CD14-positive monocyte (primary cell): ENCODE measurements around the gene ACTL6B. TPM values are rescaled to one million over a fixed set of nuclear protein-coding genes. Genes with fewer than 3 reads are reported as not detected.
A peak's percentile ranks its signal among the peaks of the same experiment; 100 is the strongest.

Experiments used
- DNase-seq, 3 donors: peaks; one replicate each; pipeline ENCODE4 v3.0.0-alpha.2; 2011 to 2022
- H2AFZ ChIP-seq: 2 replicates; pipeline ENCODE4 v1.6.0; 2012; ENCODE audit warnings: mild to moderate bottlenecking, low read depth, low read length, inconsistent platforms; ENCODE audit not compliant: insufficient read depth, poor library complexity, severe bottlenecking
- H3K27ac ChIP-seq, 2 donors: 1 replicate in 1 of 2; 2 replicates in 1 of 2; pipeline ENCODE4 v1.5.1; 2012 to 2013; ENCODE audit warnings: low read length in 2 of 2, control low read depth in 1 of 2, inconsistent platforms in 1 of 2, low read depth in 1 of 2, mild to moderate bottlenecking in 1 of 2
- H3K27me3 ChIP-seq, 2 donors: one replicate each; pipeline versions ENCODE4 v1.6.0 to v1.6.1; 2011 to 2013; ENCODE audit warnings: low read length in 2 of 2; ENCODE audit not compliant: control insufficient read depth in 2 of 2, insufficient read depth in 2 of 2
- H3K36me3 ChIP-seq, 2 donors: replicated peaks in 1 of 2; 1 replicate in 1 of 2; 2 replicates in 1 of 2; pipeline versions ENCODE4 v1.5.1 to v1.6.1; 2012 to 2013; ENCODE audit warnings: low read length in 2 of 2, control low read depth in 1 of 2, inconsistent platforms in 1 of 2, mild to moderate bottlenecking in 1 of 2; ENCODE audit not compliant: insufficient read depth in 2 of 2, control insufficient read depth in 1 of 2
- H3K4me1 ChIP-seq, 2 donors: 1 replicate in 1 of 2; 2 replicates in 1 of 2; pipeline versions ENCODE4 v1.5.1 to v1.6.1; 2012 to 2013; ENCODE audit warnings: low read length in 2 of 2, control low read depth in 1 of 2, inconsistent platforms in 1 of 2, mild to moderate bottlenecking in 1 of 2, moderate library complexity in 1 of 2; ENCODE audit not compliant: insufficient read depth in 2 of 2, control insufficient read depth in 1 of 2
- H3K4me2 ChIP-seq: replicated peaks from 2 replicates; pipeline ENCODE3; 2012; ENCODE audit warnings: low read length, moderate library complexity, mild to moderate bottlenecking; ENCODE audit not compliant: poor library complexity, severe bottlenecking; ENCODE audit errors: extremely low read depth
- H3K4me3 ChIP-seq, 3 experiments: fragments of 200-600 bp in 1 of 3; sonication (generic) in 1 of 3; replicated peaks in 1 of 3; 1 replicate in 2 of 3; 2 replicates in 1 of 3; pipeline ENCODE4 v1.5.1; 2011 to 2013; ENCODE audit warnings: low read length in 3 of 3, mild to moderate bottlenecking in 3 of 3, control low read depth in 2 of 3, low read depth in 2 of 3, inconsistent platforms in 1 of 3, moderate library complexity in 1 of 3
- H3K79me2 ChIP-seq: 2 replicates; pipeline ENCODE4 v1.6.0; 2012; ENCODE audit warnings: mild to moderate bottlenecking, control low read depth, inconsistent platforms, low read length, moderate library complexity; ENCODE audit not compliant: insufficient read depth
- H3K9ac ChIP-seq: 2 replicates; pipeline ENCODE4 v1.6.0; 2017; ENCODE audit warnings: low read length, mild to moderate bottlenecking; ENCODE audit not compliant: insufficient read depth, poor library complexity, severe bottlenecking
- H3K9me3 ChIP-seq, 2 donors: replicated peaks in 1 of 2; 1 replicate in 1 of 2; 2 replicates in 1 of 2; pipeline versions ENCODE4 v1.5.1 to v1.6.1; 2012 to 2013; ENCODE audit warnings: low read length in 2 of 2, control low read depth in 1 of 2; ENCODE audit not compliant: control insufficient read depth in 1 of 2, insufficient read depth in 1 of 2
- H4K20me1 ChIP-seq: 2 replicates; pipeline ENCODE4 v1.6.0; 2012; ENCODE audit warnings: mild to moderate bottlenecking, low read length, control low read depth, moderate library complexity; ENCODE audit not compliant: insufficient read depth
- H3K27ac Mint-ChIP-seq, 7 donors: one replicate each; pipeline ENCODE4 v1.8.0; 2020; ENCODE audit warnings: mild to moderate bottlenecking in 7 of 7, mixed read lengths in 7 of 7, moderate library complexity in 6 of 7, inconsistent platforms in 2 of 7
- H3K27me3 Mint-ChIP-seq, 3 donors: one replicate each; pipeline ENCODE4 v1.8.0; 2021 to 2022; ENCODE audit warnings: low read depth in 3 of 3, mild to moderate bottlenecking in 3 of 3, mixed read lengths in 3 of 3, moderate library complexity in 3 of 3, inconsistent platforms in 1 of 3
- H3K36me3 Mint-ChIP-seq, 2 donors: one replicate each; pipeline ENCODE4 v1.8.0; 2020; ENCODE audit warnings: mixed read lengths in 2 of 2, inconsistent platforms in 1 of 2, mild to moderate bottlenecking in 1 of 2
- H3K4me1 Mint-ChIP-seq: one replicate; pipeline ENCODE4 v1.8.0; 2020; ENCODE audit warnings: mild to moderate bottlenecking, mixed read lengths
- H3K4me3 Mint-ChIP-seq, 2 donors: one replicate each; pipeline ENCODE4 v1.8.0; 2020; ENCODE audit warnings: mild to moderate bottlenecking in 2 of 2, mixed read lengths in 2 of 2, moderate library complexity in 1 of 2
- H3K9me3 Mint-ChIP-seq, 7 donors: one replicate each; pipeline ENCODE4 v1.8.0; 2020 to 2022; ENCODE audit warnings: mixed read lengths in 7 of 7, mild to moderate bottlenecking in 6 of 7, moderate library complexity in 6 of 7, inconsistent platforms in 2 of 7
- WGBS: methylation state at CpG from one replicate; pipeline ENCODE4 v1.1.5; 2013; ENCODE audit warnings: missing lambda C conversion rate; ENCODE audit not compliant: insufficient coverage; 5-methylcytosine and 5-hydroxymethylcytosine counted together
- intact Hi-C, 2 donors: fragments of 100-400 bp; cut with micrococcal nuclease; formaldehyde crosslinking; loops; one replicate each; pipeline versions ENCODE4 v1.15.0 to v1.15.1; 2023
- polyA plus RNA-seq, 3 donors: library from polyadenylated mRNA; depleted of rRNA in 1 of 3; unstranded in 2 of 3; stranded (reverse) in 1 of 3; fragments of 300-500 nt in 2 of 3; fragments of >200 nt in 1 of 3; fragmentation: Illumina TruSeq in 2 of 3; gene quantifications; 1 replicate in 2 of 3; 2 replicates in 1 of 3; pipeline ENCODE4 v1.2.3, GENCODE V29; 2012 to 2021
- TF ChIP-seq, protein P1 (sequence below): fragments of 200-600 bp; IDR thresholded peaks from one replicate; pipeline ENCODE4 v1.8.0; 2022; ENCODE audit warnings: antibody characterized with exemption, mild to moderate bottlenecking

The ACTL6B gene
- polyA plus RNA-seq, 3 donors = not detected

- H3K9me3 ChIP-seq = no peaks in the 10 kb centered on the region
- no peak overlapping the region for H3K9ac ChIP-seq
- no peaks in the 10 kb centered on the region for H4K20me1 ChIP-seq
- peaks cover 6 to 7% of the 10 kb centered on the region in 2 donors for H3K4me1 ChIP-seq
- 70% methylated on average over 5 of the region's 6 CpGs for WGBS
- H3K4me2 ChIP-seq = no peak overlapping the region
- Mint-ChIP-seq H3K27ac (peak overlapping the region in 1 of 7 donors; percentile 1), H3K36me3 (no peaks in the 10 kb centered on the region), H3K4me3 (peak overlapping the region in 1 of 2 donors; percentile 23), H3K4me1 (peaks cover 4% of the 10 kb centered on the region), H3K27me3 (peaks cover 35 to 44% (median 42%) of the 10 kb centered on the region in 3 donors), H3K9me3 (no peaks in the 10 kb centered on the region)
- H3K79me2 ChIP-seq = no peaks in the 10 kb centered on the region
- intact Hi-C loops = loop anchor here in 1 of 2 donors (5.0 kb wide), 1 partner anchor 153 kb away; the partner anchor contains the start of gene SLC12A9
- no peak overlapping the region for H3K4me3 ChIP-seq
- TF ChIP-seq, protein P1, sequence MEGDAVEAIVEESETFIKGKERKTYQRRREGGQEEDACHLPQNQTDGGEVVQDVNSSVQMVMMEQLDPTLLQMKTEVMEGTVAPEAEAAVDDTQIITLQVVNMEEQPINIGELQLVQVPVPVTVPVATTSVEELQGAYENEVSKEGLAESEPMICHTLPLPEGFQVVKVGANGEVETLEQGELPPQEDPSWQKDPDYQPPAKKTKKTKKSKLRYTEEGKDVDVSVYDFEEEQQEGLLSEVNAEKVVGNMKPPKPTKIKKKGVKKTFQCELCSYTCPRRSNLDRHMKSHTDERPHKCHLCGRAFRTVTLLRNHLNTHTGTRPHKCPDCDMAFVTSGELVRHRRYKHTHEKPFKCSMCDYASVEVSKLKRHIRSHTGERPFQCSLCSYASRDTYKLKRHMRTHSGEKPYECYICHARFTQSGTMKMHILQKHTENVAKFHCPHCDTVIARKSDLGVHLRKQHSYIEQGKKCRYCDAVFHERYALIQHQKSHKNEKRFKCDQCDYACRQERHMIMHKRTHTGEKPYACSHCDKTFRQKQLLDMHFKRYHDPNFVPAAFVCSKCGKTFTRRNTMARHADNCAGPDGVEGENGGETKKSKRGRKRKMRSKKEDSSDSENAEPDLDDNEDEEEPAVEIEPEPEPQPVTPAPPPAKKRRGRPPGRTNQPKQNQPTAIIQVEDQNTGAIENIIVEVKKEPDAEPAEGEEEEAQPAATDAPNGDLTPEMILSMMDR = no peak
- peaks cover 0 to 24% of the 10 kb centered on the region in 2 donors for H3K27me3 ChIP-seq
- no peak overlapping the region for H3K27ac ChIP-seq
- H3K36me3 ChIP-seq = no peaks in the 10 kb centered on the region
- DNase-seq = no peak
- H2AFZ ChIP-seq = no peak overlapping the region
These were observed 42.8 kb upstream of the ACTL6B start for GRCh38 chr7:100699018-100699417.

GRCh38 chr7:100696123-100696521, 39.9 kb upstream of the ACTL6B start:
- Mint-ChIP-seq H3K36me3 (no peaks in the 10 kb centered on the region), H3K9me3 (no peaks in the 10 kb centered on the region), H3K4me1 (peaks cover 23% of the 10 kb centered on the region), H3K27me3 (peaks cover 27 to 38% (median 34%) of the 10 kb centered on the region in 3 donors), H3K27ac (no peak overlapping the region), H3K4me3 (peak overlapping the region in 1 of 2 donors; percentile 53)
- 92% methylated on average over 2 of the region's 6 CpGs for WGBS
- DNase-seq = no peak
- H3K27ac ChIP-seq = no peak overlapping the region
- H4K20me1 ChIP-seq = peaks cover 24% of the 10 kb centered on the region
- peaks cover 27% of the 10 kb centered on the region for H3K79me2 ChIP-seq
- H3K36me3 ChIP-seq = no peaks in the 10 kb centered on the region
- H3K4me1 ChIP-seq = peaks cover 28 to 32% of the 10 kb centered on the region in 2 donors
- H3K4me2 ChIP-seq = no peak overlapping the region
- TF ChIP-seq, protein P1 = no peak
- no peaks in the 10 kb centered on the region for H3K9me3 ChIP-seq
- H3K27me3 ChIP-seq = peaks cover 0 to 20% of the 10 kb centered on the region in 2 donors
- intact Hi-C loops = loop anchor here in 1 of 2 donors (5.0 kb wide), 1 partner anchor 156 kb away; the partner anchor contains the start of gene SLC12A9
- no peak overlapping the region for H3K4me3 ChIP-seq
- H3K9ac ChIP-seq = no peak overlapping the region
- no peak overlapping the region for H2AFZ ChIP-seq
